GDM1 (cell line): ENCODE data around the gene SYCP2.
"Not testable (repeated sequence)": the region's sequence is repeated elsewhere in the genome, so short reads cannot be mapped to it uniquely, and the experiment has no call there.

Experiments
- DNase-seq: peaks from one replicate; lab custom pipeline; 2025; lab: John Stamatoyannopoulos, UW

Gene SYCP2

GRCh38 chr20:59895908-59896307 lies 37.5 kb downstream of the SYCP2 start:
- DNase-seq, result no peak

GRCh38 chr20:59891581-59891980 lies 41.9 kb downstream of the SYCP2 start:
- DNase-seq, result no peak

- not testable (repeated sequence) for DNase-seq
Measured at GRCh38 chr20:59890035-59890434, 43.4 kb downstream of the SYCP2 start.

- no peak for DNase-seq
Measured at GRCh38 chr20:59888050-59888449, 45.4 kb downstream of the SYCP2 start.

GRCh38 chr20:59884494-59884893 lies 48.9 kb downstream of the SYCP2 start:
- no peak for DNase-seq

GRCh38 chr20:59880198-59880597 lies 53.2 kb downstream of the SYCP2 start:
- no peak for DNase-seq

- DNase-seq, result no peak
Measured at GRCh38 chr20:59873409-59873808, 60.0 kb downstream of the SYCP2 start.

- no peak for DNase-seq
Measured at GRCh38 chr20:59871096-59871495, 62.3 kb downstream of the SYCP2 start.

GRCh38 chr20:59866338-59866737 lies 67.1 kb downstream of the SYCP2 start:
- DNase-seq, result no peak

GRCh38 chr20:59864726-59865125 lies 68.7 kb downstream of the SYCP2 start:
- DNase-seq, result no peak

GRCh38 chr20:59863058-59863457 lies 70.4 kb downstream of the SYCP2 start:
- DNase-seq, result no peak

- no peak for DNase-seq
Measured at GRCh38 chr20:59861401-59861800, 72.0 kb downstream of the SYCP2 start.

GRCh38 chr20:59858425-59858824 lies 75.0 kb downstream of the SYCP2 start:
- no peak for DNase-seq

- DNase-seq, result no peak
Measured at GRCh38 chr20:59857966-59858365, 75.5 kb downstream of the SYCP2 start.

- not testable (repeated sequence) for DNase-seq
Measured at GRCh38 chr20:59856941-59857340, 76.5 kb downstream of the SYCP2 start.

GRCh38 chr20:59856526-59856925 lies 76.9 kb downstream of the SYCP2 start:
- not testable (repeated sequence) for DNase-seq

- DNase-seq, result no peak
Measured at GRCh38 chr20:59850018-59850641, 83.3 kb downstream of the SYCP2 start.

GRCh38 chr20:59848182-59848581 lies 85.3 kb downstream of the SYCP2 start:
- no peak for DNase-seq

GRCh38 chr20:59845472-59845871 lies 88.0 kb downstream of the SYCP2 start:
- DNase-seq, result no peak

- no peak for DNase-seq
Measured at GRCh38 chr20:59839400-59839799, 94.0 kb downstream of the SYCP2 start.

- DNase-seq, result no peak
Measured at GRCh38 chr20:59837623-59838394, 95.6 kb downstream of the SYCP2 start.

GRCh38 chr20:59836767-59837166 lies 96.7 kb downstream of the SYCP2 start:
- DNase-seq, result no peak
